Measurements from ENCODE around the gene PCSK6.

Gene PCSK6

GRCh38 chr15:101326026-101326315 is 163.5 kb downstream of the PCSK6 start:
- no peaks in the 10 kb centered on the region for H3K27me3 ChIP-seq (ENCODE audit: control insufficient read depth, low read length)
- no peak overlapping the region for H3K27ac ChIP-seq (ENCODE audit: low read depth, low read length)
- H3K9me2 ChIP-seq (replicated peaks; ENCODE audit: control insufficient read depth, low read length), result no peaks in the 10 kb centered on the region
- H4K20me1 ChIP-seq (ENCODE audit: control insufficient read depth, insufficient read depth, low read depth, low read length), result no peaks in the 10 kb centered on the region
- no peak overlapping the region for H3K4me3 ChIP-seq (ENCODE audit: low read length)
- TF ChIP-seq EZH2phosphoT487 (IDR thresholded peaks at IDR 0.05; ENCODE audit: borderline replicate concordance, low read length), result no peak
- TF ChIP-seq CTCF (IDR thresholded peaks at IDR 0.05; ENCODE audit: low read depth, low read length, poor library complexity, severe bottlenecking), result no peak
- no peaks in the 10 kb centered on the region for H3K36me3 ChIP-seq (ENCODE audit: control insufficient read depth, low read length)
- no peaks in the 10 kb centered on the region for H3K9me3 ChIP-seq (ENCODE audit: control insufficient read depth, insufficient read depth, low read length)
- H3K4me2 ChIP-seq (ENCODE audit: low read length), result no peak overlapping the region
- H3K79me2 ChIP-seq (ENCODE audit: control insufficient read depth, low read length), result no peaks in the 10 kb centered on the region
- no peaks in the 10 kb centered on the region for H3K4me1 ChIP-seq (ENCODE audit: control insufficient read depth, low read length)
- no peaks in the 10 kb centered on the region for H3F3A ChIP-seq (ENCODE audit: control insufficient read depth, insufficient read depth)

- Histone ChIP-seq H3K4me3 (ENCODE audit: low read length) (no peak overlapping the region), H4K20me1 (ENCODE audit: control insufficient read depth, insufficient read depth, low read depth, low read length) (no peaks in the 10 kb centered on the region), H3K9me2 (replicated peaks; ENCODE audit: control insufficient read depth, low read length) (no peaks in the 10 kb centered on the region), H3K9me3 (ENCODE audit: control insufficient read depth, insufficient read depth, low read length) (no peaks in the 10 kb centered on the region), H3K79me2 (ENCODE audit: control insufficient read depth, low read length) (no peaks in the 10 kb centered on the region), H3K27me3 (ENCODE audit: control insufficient read depth, low read length) (no peaks in the 10 kb centered on the region), H3K4me1 (ENCODE audit: control insufficient read depth, low read length) (no peaks in the 10 kb centered on the region), H3K36me3 (ENCODE audit: control insufficient read depth, low read length) (no peaks in the 10 kb centered on the region), H3K4me2 (ENCODE audit: low read length) (no peak overlapping the region), H3K27ac (ENCODE audit: low read depth, low read length) (no peak overlapping the region), H3F3A (ENCODE audit: control insufficient read depth, insufficient read depth) (no peaks in the 10 kb centered on the region)
- TF ChIP-seq CTCF (IDR thresholded peaks at IDR 0.05; ENCODE audit: low read depth, low read length, poor library complexity, severe bottlenecking) (no peak), EZH2phosphoT487 (IDR thresholded peaks at IDR 0.05; ENCODE audit: borderline replicate concordance, low read length) (no peak)
Observed at GRCh38 chr15:101325263-101326025, 164.1 kb downstream of the PCSK6 start.

DNA sequence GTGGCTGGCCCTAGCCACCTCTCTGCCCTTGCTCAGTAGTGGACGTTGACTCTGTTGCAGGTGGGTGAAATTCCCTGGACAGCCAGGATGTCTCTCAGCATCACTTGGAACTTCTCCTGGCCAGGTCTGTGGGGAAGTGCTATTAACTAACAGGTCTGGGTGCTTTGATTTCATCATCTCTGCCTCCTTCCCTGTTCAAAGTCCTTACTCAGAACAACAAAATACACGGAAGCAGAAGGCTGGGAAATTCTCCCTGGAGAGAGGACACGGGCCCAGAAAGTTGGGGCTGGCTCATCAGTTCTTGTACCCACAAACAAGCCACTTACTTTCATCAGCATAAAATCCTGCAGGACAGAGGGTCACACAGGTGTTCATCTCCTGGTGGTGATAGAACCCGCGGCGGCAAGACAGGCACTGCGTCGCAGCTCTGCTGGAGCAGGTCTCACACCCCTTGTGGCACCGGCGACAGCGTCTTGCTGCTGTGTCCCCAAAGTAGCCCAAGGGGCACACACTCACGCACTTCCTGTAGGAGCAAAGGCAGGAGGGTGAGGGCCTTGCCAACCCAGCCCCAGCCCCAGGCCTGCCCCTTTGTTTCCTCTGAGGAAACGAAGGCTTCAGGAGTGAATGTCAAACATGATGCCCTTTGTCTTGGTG is 164.9 kb downstream of the PCSK6 start:
- Histone ChIP-seq H3K27me3 (ENCODE audit: control insufficient read depth, low read length) (no peaks in the 10 kb centered on the region), H3F3A (ENCODE audit: control insufficient read depth, insufficient read depth) (no peaks in the 10 kb centered on the region), H3K36me3 (ENCODE audit: control insufficient read depth, low read length) (no peaks in the 10 kb centered on the region), H4K20me1 (ENCODE audit: control insufficient read depth, insufficient read depth, low read depth, low read length) (no peaks in the 10 kb centered on the region), H3K27ac (ENCODE audit: low read depth, low read length) (no peak overlapping the region), H3K4me3 (ENCODE audit: low read length) (no peak overlapping the region), H3K9me2 (replicated peaks; ENCODE audit: control insufficient read depth, low read length) (no peaks in the 10 kb centered on the region), H3K79me2 (ENCODE audit: control insufficient read depth, low read length) (no peaks in the 10 kb centered on the region), H3K4me1 (ENCODE audit: control insufficient read depth, low read length) (no peaks in the 10 kb centered on the region), H3K9me3 (ENCODE audit: control insufficient read depth, insufficient read depth, low read length) (no peaks in the 10 kb centered on the region), H3K4me2 (ENCODE audit: low read length) (no peak overlapping the region)
- TF ChIP-seq CTCF (IDR thresholded peaks at IDR 0.05; ENCODE audit: low read depth, low read length, poor library complexity, severe bottlenecking) (no peak), EZH2phosphoT487 (IDR thresholded peaks at IDR 0.05; ENCODE audit: borderline replicate concordance, low read length) (no peak)
